Skeletal muscle satellite cell (primary cell): ENCODE data around the gene PKIG.

Experiments used
- H3K27me3 ChIP-seq: 2 replicates; pipeline ENCODE4 v1.7.0; 2013; ENCODE audit warnings: low read length; ENCODE audit not compliant: control insufficient read depth, insufficient read depth
- H3K36me3 ChIP-seq: 2 replicates; pipeline ENCODE4 v1.7.0; 2013; ENCODE audit warnings: mild to moderate bottlenecking, control low read depth, low read length; ENCODE audit not compliant: insufficient read depth
- H3K4me1 ChIP-seq: 2 replicates; pipeline ENCODE4 v1.7.0; 2013; ENCODE audit warnings: low read length; ENCODE audit not compliant: control insufficient read depth, insufficient read depth
- H3K4me2 ChIP-seq: 2 replicates; pipeline ENCODE4 v1.7.0; 2013; ENCODE audit warnings: mild to moderate bottlenecking, low read length
- H3K4me3 ChIP-seq: 2 replicates; pipeline ENCODE4 v1.7.0; 2013; ENCODE audit warnings: low read length
- H3K9ac ChIP-seq: 2 replicates; pipeline ENCODE4 v1.7.0; 2013; ENCODE audit warnings: mild to moderate bottlenecking, low read depth, low read length, moderate library complexity
- H3K9me3 ChIP-seq: replicated peaks from 2 replicates; pipeline ENCODE4 v1.7.0; 2013; ENCODE audit warnings: mild to moderate bottlenecking, control low read depth, low read length

Gene PKIG

GRCh38 chr20:44622501-44623270 lies 40.3 kb downstream of the PKIG start:
- no peaks in the 10 kb centered on the region for H3K4me1 ChIP-seq
- H3K4me2 ChIP-seq: no peak overlapping the region
- no peaks in the 10 kb centered on the region for H3K27me3 ChIP-seq
- peaks cover 7% of the 10 kb centered on the region for H3K9me3 ChIP-seq
- H3K36me3 ChIP-seq: peaks cover 8% of the 10 kb centered on the region
- no peak overlapping the region for H3K4me3 ChIP-seq
- no peak overlapping the region for H3K9ac ChIP-seq

- Histone ChIP-seq H3K4me1 (no peaks in the 10 kb centered on the region), H3K27me3 (no peaks in the 10 kb centered on the region), H3K4me3 (no peak overlapping the region), H3K9me3 (peaks cover 7% of the 10 kb centered on the region), H3K9ac (no peak overlapping the region), H3K4me2 (no peak overlapping the region), H3K36me3 (peaks cover 3% of the 10 kb centered on the region)
Observed at GRCh38 chr20:44624152-44624551, 41.8 kb downstream of the PKIG start.

- no peak overlapping the region for H3K9ac ChIP-seq
- no peak overlapping the region for H3K4me3 ChIP-seq
- H3K4me2 ChIP-seq: no peak overlapping the region
- H3K4me1 ChIP-seq: no peaks in the 10 kb centered on the region
- H3K36me3 ChIP-seq: no peaks in the 10 kb centered on the region
- no peaks in the 10 kb centered on the region for H3K27me3 ChIP-seq
- H3K9me3 ChIP-seq: peaks cover 7% of the 10 kb centered on the region
Observed at GRCh38 chr20:44624743-44625271, 42.4 kb downstream of the PKIG start.

- no peaks in the 10 kb centered on the region for H3K4me1 ChIP-seq
- no peak overlapping the region for H3K9ac ChIP-seq
- H3K36me3 ChIP-seq: no peaks in the 10 kb centered on the region
- H3K9me3 ChIP-seq: peaks cover 7% of the 10 kb centered on the region
- no peaks in the 10 kb centered on the region for H3K27me3 ChIP-seq
- H3K4me2 ChIP-seq: no peak overlapping the region
- no peak overlapping the region for H3K4me3 ChIP-seq
Observed at GRCh38 chr20:44625361-44625760, 43.0 kb downstream of the PKIG start.

- no peak overlapping the region for H3K4me3 ChIP-seq
- peaks cover 7% of the 10 kb centered on the region for H3K9me3 ChIP-seq
- no peaks in the 10 kb centered on the region for H3K27me3 ChIP-seq
- H3K4me1 ChIP-seq: no peaks in the 10 kb centered on the region
- H3K36me3 ChIP-seq: no peaks in the 10 kb centered on the region
- H3K9ac ChIP-seq: no peak overlapping the region
- no peak overlapping the region for H3K4me2 ChIP-seq
Observed at GRCh38 chr20:44626278-44626677, 43.9 kb downstream of the PKIG start.

GRCh38 chr20:44627364-44628010 lies 45.1 kb downstream of the PKIG start:
- Histone ChIP-seq H3K27me3 (no peaks in the 10 kb centered on the region), H3K36me3 (no peaks in the 10 kb centered on the region), H3K9ac (no peak overlapping the region)

GRCh38 chr20:44629017-44629385 lies 46.6 kb downstream of the PKIG start:
- H3K4me1 ChIP-seq: no peaks in the 10 kb centered on the region
- no peaks in the 10 kb centered on the region for H3K9me3 ChIP-seq
- H3K36me3 ChIP-seq: no peaks in the 10 kb centered on the region
- no peak overlapping the region for H3K9ac ChIP-seq
- H3K4me3 ChIP-seq: no peak overlapping the region
- H3K4me2 ChIP-seq: no peak overlapping the region
- no peaks in the 10 kb centered on the region for H3K27me3 ChIP-seq

More at GRCh38 chr20:44627364-44628010, 45.1 kb downstream of the PKIG start:
- no peak overlapping the region for H3K4me3 ChIP-seq
- H3K9me3 ChIP-seq: peaks cover 7% of the 10 kb centered on the region
- H3K4me2 ChIP-seq: no peak overlapping the region
- no peaks in the 10 kb centered on the region for H3K4me1 ChIP-seq

- H3K4me3 ChIP-seq: no peak overlapping the region
- H3K27me3 ChIP-seq: no peaks in the 10 kb centered on the region
- H3K4me1 ChIP-seq: no peaks in the 10 kb centered on the region
- H3K9me3 ChIP-seq: no peaks in the 10 kb centered on the region
- H3K4me2 ChIP-seq: no peak overlapping the region
- H3K36me3 ChIP-seq: no peaks in the 10 kb centered on the region
- H3K9ac ChIP-seq: no peak overlapping the region
Observed at GRCh38 chr20:44629542-44629941, 47.2 kb downstream of the PKIG start.

- no peak overlapping the region for H3K4me2 ChIP-seq
- H3K36me3 ChIP-seq: no peaks in the 10 kb centered on the region
- no peak overlapping the region for H3K4me3 ChIP-seq
Observed at GRCh38 chr20:44630297-44630696, 47.9 kb downstream of the PKIG start.

GRCh38 chr20:44632103-44632752 lies 49.8 kb downstream of the PKIG start:
- Histone ChIP-seq H3K4me3 (no peak overlapping the region), H3K9me3 (no peaks in the 10 kb centered on the region), H3K27me3 (no peaks in the 10 kb centered on the region), H3K36me3 (no peaks in the 10 kb centered on the region), H3K9ac (no peak overlapping the region), H3K4me2 (no peak overlapping the region), H3K4me1 (no peaks in the 10 kb centered on the region)

More at GRCh38 chr20:44630297-44630696, 47.9 kb downstream of the PKIG start:
- Histone ChIP-seq H3K27me3 (no peaks in the 10 kb centered on the region), H3K9ac (no peak overlapping the region), H3K9me3 (no peaks in the 10 kb centered on the region), H3K4me1 (no peaks in the 10 kb centered on the region)

- Histone ChIP-seq H3K4me1 (no peaks in the 10 kb centered on the region), H3K27me3 (no peaks in the 10 kb centered on the region), H3K9me3 (no peaks in the 10 kb centered on the region), H3K9ac (no peak overlapping the region), H3K4me2 (no peak overlapping the region), H3K4me3 (no peak overlapping the region), H3K36me3 (no peaks in the 10 kb centered on the region)
Observed at GRCh38 chr20:44633187-44633810, 50.9 kb downstream of the PKIG start.
